H1 (cell line): ENCODE data around the gene SATB2. TPM values are rescaled to one million over a fixed set of nuclear protein-coding genes. Genes with fewer than 3 reads are reported as not detected.

Experiments used
- ASH2L ChIP-seq: fragments of 200-600, 300-600 bp; sonication (generic); IDR thresholded peaks from one replicate; pipeline ENCODE4 v1.7.1; 2017; ENCODE audit warnings: low read length
- BRCA1 ChIP-seq: IDR thresholded peaks from 2 replicates; pipeline ENCODE4 v1.6.1; 2012; ENCODE audit warnings: low read depth, low read length, improper control_type of control experiment
- CBX8 ChIP-seq: fragments of 300-800, 300-1000 bp; sonication (generic); IDR thresholded peaks from 2 replicates; pipeline ENCODE4 v1.7.1; 2016; ENCODE audit warnings: low read depth, low read length, borderline replicate concordance
- CEBPB ChIP-seq: IDR thresholded peaks from 2 replicates; pipeline ENCODE4 v1.6.1; 2012; ENCODE audit warnings: low read depth, low read length
- E2F6 ChIP-seq: IDR thresholded peaks from 2 replicates; pipeline ENCODE4 v1.6.1; 2012; ENCODE audit warnings: inconsistent platforms
- EP300 ChIP-seq, 2 experiments: IDR thresholded peaks; 1 replicate in 1 of 2; 2 replicates in 1 of 2; pipeline ENCODE4 v1.6.1; 2011 to 2012; ENCODE audit warnings: low read depth in 2 of 2, low read length in 2 of 2, mild to moderate bottlenecking in 2 of 2, borderline replicate concordance in 1 of 2, inconsistent platforms in 1 of 2, moderate library complexity in 1 of 2
- GABPA ChIP-seq: IDR thresholded peaks from 2 replicates; pipeline ENCODE4 v1.6.1; 2011; ENCODE audit warnings: mild to moderate bottlenecking, low read length, moderate library complexity, borderline replicate concordance; ENCODE audit not compliant: insufficient read depth
- GTF2F1 ChIP-seq: IDR thresholded peaks from 2 replicates; pipeline ENCODE4 v1.6.1; 2012; ENCODE audit warnings: low read depth, low read length, improper control_type of control experiment, borderline replicate concordance
- KDM1A ChIP-seq: fragments of 200-600, 300-600 bp; sonication (generic); IDR thresholded peaks from 2 replicates; pipeline ENCODE4 v1.7.1; 2016; ENCODE audit warnings: mild to moderate bottlenecking, low read length, borderline replicate concordance
- KDM4A ChIP-seq: IDR thresholded peaks from one replicate; pipeline ENCODE4 v1.7.1; 2012; ENCODE audit warnings: low read depth, mild to moderate bottlenecking, moderate library complexity, low read length, inconsistent platforms; ENCODE audit not compliant: severe bottlenecking
- NANOG ChIP-seq: IDR thresholded peaks from 2 replicates; pipeline ENCODE4 v1.6.1; 2011; ENCODE audit warnings: low read length, low read depth, mild to moderate bottlenecking, inconsistent platforms; ENCODE audit not compliant: insufficient read depth, poor library complexity, severe bottlenecking
- PHF8 ChIP-seq: fragments of 200-600 bp; sonication (generic); conservative IDR thresholded peaks from 2 replicates; pipeline ENCODE4 v1.7.1; 2012; ENCODE audit warnings: low read depth, mild to moderate bottlenecking, inconsistent platforms, low read length, moderate library complexity
- POLR2A ChIP-seq, 2 experiments: IDR thresholded peaks; 1 replicate in 1 of 2; 2 replicates in 1 of 2; pipeline ENCODE4 v1.6.1; 2011; ENCODE audit warnings: low read depth in 2 of 2, low read length in 2 of 2, mild to moderate bottlenecking in 2 of 2; ENCODE audit errors: control extremely low read depth in 1 of 2
- POLR2AphosphoS5 ChIP-seq: IDR thresholded peaks from 2 replicates; pipeline ENCODE4 v1.6.1; 2011; ENCODE audit warnings: low read depth, low read length
- RBBP5 ChIP-seq: IDR thresholded peaks from 2 replicates; pipeline ENCODE4 v1.7.1; 2012; ENCODE audit warnings: low read depth, mild to moderate bottlenecking, inconsistent platforms, low read length, moderate library complexity, borderline replicate concordance
- RNF2 ChIP-seq: fragments of 200-900, 300-1000 bp; sonication (generic); IDR thresholded peaks from 2 replicates; pipeline ENCODE4 v1.7.1; 2016; ENCODE audit warnings: borderline replicate concordance, low read depth, mild to moderate bottlenecking, antibody characterized with exemption, low read length; ENCODE audit not compliant: poor library complexity, severe bottlenecking; ENCODE audit errors: missing control alignments
- RXRA ChIP-seq: IDR thresholded peaks from 2 replicates; pipeline ENCODE4 v1.6.1; 2011; ENCODE audit warnings: low read depth, mild to moderate bottlenecking, low read length, moderate library complexity; ENCODE audit not compliant: insufficient read depth
- SAP30 ChIP-seq: fragments of 300-600 bp; sonication (generic); IDR thresholded peaks from 2 replicates; pipeline ENCODE4 v1.7.1; 2012; ENCODE audit warnings: low read length, moderate library complexity, mild to moderate bottlenecking, inconsistent platforms; ENCODE audit not compliant: insufficient read depth, insufficient replicate concordance
- SIN3A ChIP-seq, 2 experiments: IDR thresholded peaks in 1 of 2; conservative IDR thresholded peaks in 1 of 2; 2 replicates each; pipeline ENCODE4 v1.6.1; 2011 to 2012; ENCODE audit warnings: low read length in 2 of 2, improper control_type of control experiment in 1 of 2, low read depth in 1 of 2, mild to moderate bottlenecking in 1 of 2
- SUZ12 ChIP-seq: fragments of 200-600 bp; sonication (generic); IDR thresholded peaks from 2 replicates; pipeline ENCODE4 v1.6.1; 2012; ENCODE audit warnings: mild to moderate bottlenecking, inconsistent platforms, low read length, moderate library complexity, mixed read lengths
- TAF1 ChIP-seq: IDR thresholded peaks from 2 replicates; pipeline ENCODE4 v1.6.1; 2011; ENCODE audit warnings: mild to moderate bottlenecking, low read depth, low read length
- YY1 ChIP-seq: IDR thresholded peaks from 2 replicates; pipeline ENCODE4 v1.6.1; 2011; ENCODE audit warnings: low read depth, mild to moderate bottlenecking, low read length
- polyA plus RNA-seq, 7 experiments: library from polyadenylated mRNA; depleted of rRNA in 3 of 7; stranded (reverse) in 5 of 7; unstranded in 2 of 7; fragments of >200 nt in 5 of 7; fragments of 200-250 nt in 2 of 7; gene quantifications; 1 replicate in 5 of 7; 2 replicates in 1 of 7; 4 replicates in 1 of 7; pipeline versions ENCODE4 v1.2.1 to v1.2.3, GENCODE V29; 2011 to 2013; ENCODE audit warnings: missing spikeins in 2 of 7, mixed read lengths in 2 of 7
- total RNA-seq: library from RNA; stranded (reverse); fragmentation: NEBNext Ultra II Directional; extraction: Animal tissue kit (Norgen Biotek cat#: 25700); gene quantifications from 2 replicates; pipeline ENCODE4 v1.2.1, GENCODE V29; 2021

The SATB2 gene
- total and polyA plus RNA-seq, 2 of the 8 experiments (the other 6 are each of a cell fraction or from before 2014, with no cell fraction given) = 1.3 to 5.7 TPM

- peak; percentile 70 for TF ChIP-seq E2F6
- no peak for TF ChIP-seq BRCA1
- TF ChIP-seq CBX8 = no peak
- TF ChIP-seq CEBPB = peak; percentile 25; the same call in 1 of the 2 replicates
- peak; percentile 52 for TF ChIP-seq ASH2L
- TF ChIP-seq TAF1 = no peak
- TF ChIP-seq SUZ12 = no peak; the same call in 1 of the 2 replicates
- TF ChIP-seq SIN3A (conservative IDR thresholded peaks at IDR 0.05 in 1 of 2, IDR thresholded peaks at IDR 0.05 in 1 of 2; ENCODE audit: low read depth in 1 of 2, low read length in 2 of 2) = peak in 1 of 2 experiments; percentile 52; a peak in 1 of 4 replicates
- no peak for TF ChIP-seq RBBP5
- TF ChIP-seq GTF2F1 = no peak
- no peak for TF ChIP-seq POLR2A (IDR thresholded peaks at IDR 0.05; ENCODE audit: control extremely low read depth in 1 of 2, low read depth in 2 of 2, low read length in 2 of 2)
- 0 out of 2 replicates have a peak, but pooled peaks have one; percentile 15 for TF ChIP-seq PHF8
- no peak for TF ChIP-seq POLR2AphosphoS5
- TF ChIP-seq RXRA = no peak
- TF ChIP-seq GABPA = no peak
- no peak for TF ChIP-seq EP300 (IDR thresholded peaks at IDR 0.05; ENCODE audit: borderline replicate concordance in 1 of 2, low read depth in 2 of 2, low read length in 2 of 2)
- TF ChIP-seq NANOG = no peak
- no peak for TF ChIP-seq KDM1A
- peak; percentile 83 for TF ChIP-seq KDM4A
- TF ChIP-seq YY1 = no peak
- TF ChIP-seq SAP30 = no peak
- TF ChIP-seq RNF2 = no peak
Measured at GRCh38 chr2:199455545-199456382, 2.0 kb downstream of the SATB2 start (continued).
